ENCODE measurements around the gene HCN2.
"Not testable (repeated sequence)": the region's sequence is repeated elsewhere in the genome, so short reads cannot be mapped to it uniquely, and the experiment has no call there.

HCN2 gene

DNA sequence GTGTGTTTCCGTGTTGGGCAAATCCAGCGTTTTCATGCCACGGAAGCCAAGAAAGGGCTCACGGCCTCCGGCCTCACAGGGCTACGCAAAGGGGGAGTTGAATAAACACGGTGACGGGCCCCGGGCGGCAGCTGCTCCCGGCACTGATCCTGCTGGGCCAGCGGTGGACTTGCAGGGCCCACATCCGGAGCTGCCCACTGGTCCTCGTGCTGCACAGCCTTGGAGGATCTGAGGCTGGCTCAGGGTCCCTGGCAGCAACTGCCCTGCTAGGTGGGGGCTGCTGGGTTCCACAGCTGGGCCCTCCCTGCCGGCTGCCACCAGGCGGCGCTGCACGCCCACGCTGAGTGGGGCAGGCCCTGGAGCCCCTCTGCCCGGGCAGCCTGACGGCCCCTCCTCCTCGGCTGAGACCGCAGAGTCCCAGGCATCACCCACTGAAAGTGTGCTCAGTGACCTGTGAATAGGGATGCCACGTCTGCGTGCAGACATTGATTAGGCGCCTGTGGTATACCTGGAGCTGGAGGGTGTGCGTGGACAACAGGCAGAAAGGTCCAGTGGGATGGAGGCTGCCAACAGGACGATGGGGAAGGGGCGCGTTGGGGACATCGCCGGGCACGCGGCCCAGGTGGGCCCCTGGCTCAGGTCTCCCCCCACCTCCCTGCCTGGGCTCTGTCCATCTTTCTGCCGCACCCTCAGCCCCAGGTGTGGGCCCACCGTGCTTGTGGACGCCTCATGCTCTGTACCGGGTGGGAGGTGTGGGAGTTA is 5.3 kb upstream of the HCN2 start:
- FAIRE-seq (no peak), DNase-seq (ENCODE audit: low spot score) (peak; percentile 52)

GRCh38 chr19:585146-585545 is 4.5 kb upstream of the HCN2 start:
- not testable (repeated sequence) for DNase-seq (ENCODE audit: low spot score); FAIRE-seq

- no peak for DNase-seq (ENCODE audit: low spot score)
- FAIRE-seq: no peak
Measured at GRCh38 chr19:585551-586110, 4.0 kb upstream of the HCN2 start.

DNA sequence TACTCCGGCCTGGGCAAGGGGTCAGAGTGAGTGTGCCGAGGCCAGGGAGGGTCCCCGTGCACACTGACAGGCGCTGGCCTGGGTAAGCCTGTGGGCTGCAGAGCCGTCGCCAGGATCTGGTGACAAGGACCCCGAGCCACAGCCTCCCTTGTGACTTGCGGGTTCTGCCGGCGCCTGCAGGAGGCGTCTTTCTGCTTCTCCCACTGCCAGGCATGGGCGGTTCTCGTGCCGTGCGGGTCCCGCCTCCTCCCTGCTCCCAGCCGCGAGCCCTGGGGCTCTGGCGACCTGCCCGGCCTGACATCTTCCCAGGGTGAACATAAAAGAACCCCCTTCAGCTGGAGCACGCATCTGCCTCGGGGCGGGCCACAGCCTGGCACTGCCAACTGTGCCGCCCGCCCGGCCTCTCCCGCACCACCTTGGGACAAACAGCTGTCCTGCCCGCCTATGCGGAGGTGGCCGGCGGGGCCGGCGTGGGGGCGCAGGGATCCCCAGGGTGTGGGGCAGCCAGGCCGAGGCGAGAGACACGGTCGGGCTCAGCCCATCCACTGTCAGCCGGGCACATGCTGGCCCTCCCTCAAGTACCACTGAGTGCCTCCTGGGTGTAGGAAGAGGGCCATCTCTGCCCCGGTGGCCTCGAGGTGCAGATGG is 1.5 kb upstream of the HCN2 start:
- no peak for DNase-seq (ENCODE audit: low spot score)

GRCh38 chr19:588741-589692 is 664 bp upstream of the HCN2 start:
- no peak for DNase-seq (ENCODE audit: low spot score)
- FAIRE-seq: no peak

More for the DNA sequence above, 1.5 kb upstream of the HCN2 start:
- no peak for FAIRE-seq

GRCh38 chr19:590396-590745 is 690 bp downstream of the HCN2 start:
- no peak for DNase-seq (ENCODE audit: low spot score)
- no peak for FAIRE-seq

GRCh38 chr19:590750-591098 is 1.0 kb downstream of the HCN2 start:
- DNase-seq (ENCODE audit: low spot score) (no peak), FAIRE-seq (no peak)

GRCh38 chr19:591099-591958 is 1.6 kb downstream of the HCN2 start:
- DNase-seq (ENCODE audit: low spot score) (peak; percentile 47), FAIRE-seq (no peak)

DNA sequence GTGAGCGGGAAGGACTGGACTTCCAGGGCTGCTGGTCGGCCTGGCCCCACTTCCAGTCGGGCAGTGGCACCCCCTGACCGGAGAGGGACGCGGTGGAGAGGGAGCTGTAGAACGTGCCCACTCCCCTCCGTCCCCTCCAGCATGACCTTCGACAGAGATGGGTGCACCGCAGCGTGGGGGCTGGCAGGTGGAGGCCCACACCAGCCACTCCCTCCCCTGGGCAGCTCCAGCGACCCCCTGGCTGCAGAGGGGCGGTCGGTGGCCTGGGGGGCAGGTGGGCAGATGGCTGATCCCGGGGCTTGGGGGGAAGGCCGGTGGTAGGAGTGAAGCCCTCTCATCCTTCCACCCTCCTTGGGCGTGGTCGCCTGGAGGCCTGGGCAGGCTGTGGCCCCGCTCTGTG is 2.4 kb downstream of the HCN2 start:
- no peak for DNase-seq (ENCODE audit: low spot score)
- no peak for FAIRE-seq

GRCh38 chr19:593055-593454 is 3.4 kb downstream of the HCN2 start:
- FAIRE-seq: no peak
- DNase-seq (ENCODE audit: low spot score): no peak

DNA sequence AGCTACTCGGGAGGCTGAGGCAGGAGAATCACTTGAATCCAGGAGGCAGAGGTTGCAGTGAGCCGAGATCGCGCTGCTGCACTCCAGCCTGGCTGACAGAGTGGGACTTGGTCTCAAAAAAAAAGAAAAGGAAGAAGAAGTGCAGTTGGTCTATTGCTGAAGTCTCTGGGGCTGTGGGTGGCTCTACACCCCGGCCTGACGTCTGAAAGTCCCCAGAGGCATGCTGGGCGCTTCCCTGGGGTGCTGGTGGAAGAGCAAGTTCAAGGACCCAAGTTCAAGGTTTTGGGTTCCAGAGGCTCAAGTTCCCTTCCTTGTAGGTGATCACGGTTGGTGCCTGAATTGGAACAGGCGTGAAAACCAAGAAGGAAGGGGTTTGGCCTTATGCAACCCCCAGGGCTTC is 3.8 kb downstream of the HCN2 start:
- FAIRE-seq (no peak), DNase-seq (ENCODE audit: low spot score) (no peak)

GRCh38 chr19:594265-594870 is 4.7 kb downstream of the HCN2 start:
- DNase-seq (ENCODE audit: low spot score): no peak
- FAIRE-seq: no peak

DNA sequence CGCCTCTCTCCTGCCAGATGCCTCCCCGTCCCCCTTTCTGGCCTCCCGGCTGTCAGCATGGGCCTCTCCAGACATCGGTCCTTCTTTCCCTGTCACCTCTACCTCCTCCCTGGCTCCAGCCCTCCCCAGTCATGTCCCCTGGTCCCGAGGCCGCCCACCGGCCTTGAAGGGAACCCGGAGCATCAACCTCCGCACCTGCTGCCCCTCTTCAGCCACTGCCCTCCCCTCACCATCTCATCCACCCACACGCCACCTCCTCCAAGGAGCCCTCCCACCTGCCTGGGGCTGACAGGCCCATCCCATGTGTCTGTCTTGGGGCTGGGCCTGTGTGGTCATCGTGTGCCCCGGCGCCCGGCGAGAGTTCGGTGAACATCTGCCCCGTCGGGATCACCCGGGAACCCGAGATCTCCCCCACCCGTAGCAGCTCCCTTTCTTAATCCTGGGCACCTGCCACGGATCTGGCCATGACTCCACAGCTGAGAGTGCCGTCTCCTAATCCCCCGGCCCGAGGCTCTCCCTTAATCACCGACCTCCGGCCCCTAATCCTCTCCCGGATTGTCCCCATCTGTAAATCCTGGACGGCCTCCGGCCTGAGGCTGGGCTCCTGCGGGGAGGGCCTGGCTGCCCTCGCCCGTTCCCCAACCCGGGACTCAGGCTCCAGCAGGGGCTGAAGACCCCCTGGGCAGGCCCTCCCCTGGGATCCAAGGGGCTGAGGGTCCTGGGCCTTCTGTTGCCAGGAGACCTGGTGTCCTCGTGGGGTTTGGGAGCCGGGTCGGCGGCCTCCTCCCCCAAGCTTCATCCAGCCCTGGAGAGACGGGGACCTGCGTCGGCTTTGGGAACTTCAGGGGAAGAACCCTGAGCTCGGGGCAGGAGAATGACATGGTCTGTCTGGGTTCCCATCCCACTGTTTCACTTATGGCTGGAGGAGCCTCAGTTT is 5.9 kb downstream of the HCN2 start:
- DNase-seq (ENCODE audit: low spot score) (no peak), FAIRE-seq (no peak)

DNA sequence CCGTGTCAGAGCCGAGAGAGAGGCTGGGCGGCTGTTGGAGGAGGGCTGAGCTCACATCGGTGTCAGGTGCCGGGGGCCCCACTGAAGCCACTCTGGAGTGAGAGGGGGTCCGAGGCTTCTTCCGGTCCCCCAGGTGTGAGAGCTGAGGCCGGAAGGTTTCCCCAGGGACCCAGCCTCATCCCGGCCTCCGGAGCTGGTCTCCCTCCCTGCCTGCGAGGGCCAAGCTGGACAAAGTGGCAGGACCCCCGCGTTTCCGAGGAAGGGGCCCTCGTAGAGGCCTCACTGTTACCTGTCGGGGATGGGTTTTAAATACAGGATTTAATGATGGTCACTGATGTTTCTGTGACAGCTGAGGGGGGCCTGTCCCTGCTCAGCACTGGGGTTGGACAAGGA is 6.6 kb downstream of the HCN2 start:
- no peak for DNase-seq (ENCODE audit: low spot score)
- FAIRE-seq: no peak

GRCh38 chr19:597406-598315 is 8.0 kb downstream of the HCN2 start:
- DNase-seq (ENCODE audit: low spot score) (no peak), FAIRE-seq (no peak)

- FAIRE-seq: no peak
Measured at GRCh38 chr19:601310-601709, 11.6 kb downstream of the HCN2 start.

GRCh38 chr19:601790-602189 is 12.1 kb downstream of the HCN2 start:
- FAIRE-seq: no peak
- no peak for DNase-seq (ENCODE audit: low spot score)

More at GRCh38 chr19:601310-601709, 11.6 kb downstream of the HCN2 start:
- no peak for DNase-seq (ENCODE audit: low spot score)

Data from urothelium cell line (cell line).